Glutamatergic neuron (in vitro differentiated cells): ENCODE measurements around the gene CYP2E1. TPM values are rescaled to one million over a fixed set of nuclear protein-coding genes. Genes with fewer than 3 reads are reported as not detected.
A peak's percentile ranks its signal among the peaks of the same experiment; 100 is the strongest.
"Not testable (repeated sequence)": the region's sequence is repeated elsewhere in the genome, so short reads cannot be mapped to it uniquely, and the experiment has no call there.

Source experiments
- DNase-seq: peaks from one replicate; pipeline ENCODE4 v3.0.0; 2022
- H3K27ac Mint-ChIP-seq: one replicate; pipeline ENCODE4 v1.8.0; 2020; ENCODE audit warnings: mild to moderate bottlenecking, mixed read lengths, inconsistent platforms; ENCODE audit not compliant: unreplicated experiment
- H3K27me3 Mint-ChIP-seq: one replicate; pipeline ENCODE4 v1.8.0; 2020; ENCODE audit warnings: mild to moderate bottlenecking, moderate library complexity, mixed read lengths, inconsistent platforms; ENCODE audit not compliant: unreplicated experiment
- H3K36me3 Mint-ChIP-seq: one replicate; pipeline ENCODE4 v1.8.0; 2020; ENCODE audit warnings: mild to moderate bottlenecking, mixed read lengths, inconsistent platforms; ENCODE audit not compliant: unreplicated experiment
- H3K4me1 Mint-ChIP-seq: one replicate; pipeline ENCODE4 v1.8.0; 2020; ENCODE audit warnings: mild to moderate bottlenecking, low read depth, mixed read lengths, inconsistent platforms; ENCODE audit not compliant: unreplicated experiment
- H3K4me3 Mint-ChIP-seq: one replicate; pipeline ENCODE4 v1.8.0; 2020; ENCODE audit warnings: mild to moderate bottlenecking, mixed read lengths, inconsistent platforms; ENCODE audit not compliant: unreplicated experiment
- H3K9me3 Mint-ChIP-seq: one replicate; pipeline ENCODE4 v1.8.0; 2020; ENCODE audit warnings: mild to moderate bottlenecking, moderate library complexity, mixed read lengths, inconsistent platforms; ENCODE audit not compliant: unreplicated experiment
- CTCF ChIP-seq: fragments of 200-600 bp; sonication (generic); IDR thresholded peaks from one replicate; pipeline ENCODE4 v1.5.0; 2021; ENCODE audit not compliant: partially characterized antibody, unreplicated experiment
- total RNA-seq: library from RNA; stranded (reverse); fragmentation: NEBNext Ultra II Directional; extraction: Animal tissue kit (Norgen Biotek cat#: 25700); gene quantifications from one replicate; pipeline ENCODE4 v1.2.1, GENCODE V29; 2021; ENCODE audit not compliant: unreplicated experiment

CYP2E1 gene
- total RNA-seq, 1 donor from 2014 or later: 7.1 TPM

GRCh38 chr10:133567119-133567518 is 40.0 kb downstream of the CYP2E1 start:
- Mint-ChIP-seq H3K4me1 (no peaks in the 10 kb centered on the region), H3K36me3 (no peaks in the 10 kb centered on the region), H3K27ac (no peak overlapping the region), H3K4me3 (no peak overlapping the region), H3K27me3 (peaks cover 1% of the 10 kb centered on the region), H3K9me3 (peaks cover 2% of the 10 kb centered on the region)
- DNase-seq: no peak
- no peak for TF ChIP-seq CTCF

GRCh38 chr10:133567609-133568286 is 40.6 kb downstream of the CYP2E1 start:
- Mint-ChIP-seq H3K4me1 (no peaks in the 10 kb centered on the region), H3K27me3 (peaks cover 1% of the 10 kb centered on the region), H3K27ac (no peak overlapping the region), H3K36me3 (no peaks in the 10 kb centered on the region), H3K4me3 (no peak overlapping the region), H3K9me3 (peaks cover 2% of the 10 kb centered on the region)
- no peak for TF ChIP-seq CTCF
- no peak for DNase-seq

GRCh38 chr10:133568287-133568614 is 41.1 kb downstream of the CYP2E1 start:
- peaks cover 2% of the 10 kb centered on the region for H3K36me3 Mint-ChIP-seq
- no peaks in the 10 kb centered on the region for H3K4me1 Mint-ChIP-seq
- no peak overlapping the region for H3K27ac Mint-ChIP-seq
- H3K9me3 Mint-ChIP-seq: peaks cover 2% of the 10 kb centered on the region
- peaks cover 1% of the 10 kb centered on the region for H3K27me3 Mint-ChIP-seq
- DNase-seq: no peak
- TF ChIP-seq CTCF: no peak
- no peak overlapping the region for H3K4me3 Mint-ChIP-seq

GRCh38 chr10:133568831-133569527 is 41.8 kb downstream of the CYP2E1 start:
- H3K27ac Mint-ChIP-seq, H3K9me3 Mint-ChIP-seq: not testable (repeated sequence)
- peak; percentile 55 for DNase-seq

DNA sequence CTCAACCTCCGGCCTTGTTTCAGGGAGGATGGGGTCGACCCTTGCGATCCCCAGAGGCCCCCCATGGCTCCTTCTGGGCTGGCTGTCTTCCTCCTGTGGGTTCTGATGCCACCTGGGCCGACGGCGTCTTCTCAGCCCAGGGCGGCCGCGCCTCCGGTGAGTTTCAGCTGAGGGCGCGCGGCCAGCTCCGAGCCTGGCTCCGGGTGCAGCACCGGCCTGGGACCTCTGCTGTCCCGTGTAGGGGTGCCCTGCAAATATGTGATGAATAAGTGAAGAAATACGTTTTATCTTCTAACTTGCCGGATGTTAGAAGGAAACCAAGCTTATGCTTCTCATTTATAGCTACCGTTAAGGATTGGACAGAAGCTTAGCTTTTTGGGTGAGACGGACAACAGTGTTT is 42.6 kb downstream of the CYP2E1 start:
- H3K27ac Mint-ChIP-seq, H3K4me1 Mint-ChIP-seq, H3K27me3 Mint-ChIP-seq, DNase-seq, H3K9me3 Mint-ChIP-seq, H3K4me3 Mint-ChIP-seq: not testable (repeated sequence)
- peaks cover 10% of the 10 kb centered on the region for H3K36me3 Mint-ChIP-seq

More at GRCh38 chr10:133568831-133569527, 41.8 kb downstream of the CYP2E1 start:
- not testable (repeated sequence) for H3K27me3 Mint-ChIP-seq, H3K36me3 Mint-ChIP-seq, H3K4me1 Mint-ChIP-seq, H3K4me3 Mint-ChIP-seq

DNA sequence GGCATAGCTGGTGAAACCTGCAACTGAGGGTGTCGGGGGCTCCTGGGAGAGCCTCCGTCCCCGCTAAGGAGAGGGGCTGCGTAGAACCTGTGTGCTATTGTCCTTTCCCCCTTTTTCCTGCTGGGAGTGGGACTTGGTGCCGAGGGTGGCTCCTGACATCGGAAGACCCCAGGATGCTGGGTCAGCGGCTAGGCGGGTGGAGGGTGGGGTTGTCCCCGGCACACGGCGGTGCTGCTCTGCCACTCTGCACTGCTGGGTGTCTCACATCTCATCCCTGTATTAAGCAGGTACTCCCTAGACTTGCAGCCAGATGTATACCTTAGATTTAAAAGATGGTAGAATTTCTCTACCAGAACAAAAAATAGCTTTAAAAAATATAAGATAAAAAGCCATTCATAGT is 44.9 kb downstream of the CYP2E1 start:
- H3K4me1 Mint-ChIP-seq, DNase-seq, H3K9me3 Mint-ChIP-seq, H3K27ac Mint-ChIP-seq, H3K27me3 Mint-ChIP-seq, H3K4me3 Mint-ChIP-seq: not testable (repeated sequence)
- H3K36me3 Mint-ChIP-seq: peaks cover 10% of the 10 kb centered on the region

GRCh38 chr10:133573460-133573859 is 46.3 kb downstream of the CYP2E1 start:
- H3K36me3 Mint-ChIP-seq: peaks cover 10% of the 10 kb centered on the region
- not testable (repeated sequence) for H3K27ac Mint-ChIP-seq, H3K4me3 Mint-ChIP-seq, H3K27me3 Mint-ChIP-seq, DNase-seq, H3K9me3 Mint-ChIP-seq, H3K4me1 Mint-ChIP-seq

DNA sequence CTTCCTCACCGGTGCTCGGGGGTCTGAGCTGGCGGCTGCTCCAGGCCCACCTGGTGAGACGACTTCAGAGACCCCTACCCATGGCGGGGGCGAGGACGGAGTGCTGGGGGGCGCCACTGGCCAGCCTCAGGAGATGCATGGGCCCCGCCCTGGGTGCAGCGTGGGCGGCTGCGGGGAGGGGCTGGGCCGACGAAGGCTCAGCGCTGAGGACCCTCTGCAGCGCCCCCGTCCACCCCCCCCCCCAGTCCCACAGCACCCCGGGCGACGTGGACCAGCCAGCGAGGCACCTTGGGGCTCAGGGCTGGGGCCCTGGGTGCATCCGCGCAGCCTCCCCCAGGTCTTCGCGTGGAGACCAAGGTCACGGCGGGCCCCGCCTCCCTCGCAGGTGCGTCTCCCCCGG is 49.9 kb downstream of the CYP2E1 start:
- not testable (repeated sequence) for H3K9me3 Mint-ChIP-seq, H3K27me3 Mint-ChIP-seq, H3K27ac Mint-ChIP-seq, H3K4me1 Mint-ChIP-seq, H3K4me3 Mint-ChIP-seq, DNase-seq
- H3K36me3 Mint-ChIP-seq: peaks cover 10% of the 10 kb centered on the region
